ENCODE data around the gene SMCO2. TPM values are rescaled to one million over a fixed set of nuclear protein-coding genes. Genes with fewer than 3 reads are reported as not detected.

SMCO2 gene
- total and polyA plus RNA-seq, 2 experiments from 2014 or later: not detected

- Histone ChIP-seq H3K27me3 (no peaks in the 10 kb centered on the region), H3K36me3 (replicated peaks; ENCODE audit: insufficient read depth, low read depth) (no peaks in the 10 kb centered on the region), H2AFZ (no peak overlapping the region), H3K9me3 (ENCODE audit: low read depth) (no peaks in the 10 kb centered on the region), H3K79me2 (no peaks in the 10 kb centered on the region), H3K27ac (no peak overlapping the region), H3K4me3 (no peak overlapping the region), H3K4me2 (no peak overlapping the region), H4K20me1 (ENCODE audit: insufficient read depth, poor library complexity, severe bottlenecking) (no peaks in the 10 kb centered on the region), H3K4me1 (ENCODE audit: insufficient read depth) (no peaks in the 10 kb centered on the region), H3K9me2 (replicated peaks; ENCODE audit: insufficient read depth) (no peaks in the 10 kb centered on the region)
- 94% methylated on average over 2 of the region's 2 CpGs for WGBS (ENCODE audit: low lambda C conversion rate, missing lambda C conversion rate)
- TF ChIP-seq EZH2 (IDR thresholded peaks at IDR 0.05; ENCODE audit: borderline replicate concordance): no peak
- no peak for DNase-seq (ENCODE audit: low spot score)
Measured at GRCh38 chr12:27504507-27504906, 58.0 kb downstream of the SMCO2 start.

GRCh38 chr12:27505109-27505508 lies 58.6 kb downstream of the SMCO2 start:
- no peak for TF ChIP-seq CTCF (IDR thresholded peaks at IDR 0.05; ENCODE audit: poor library complexity)
- TF ChIP-seq EZH2 (IDR thresholded peaks at IDR 0.05; ENCODE audit: borderline replicate concordance): no peak
- no peak for TF ChIP-seq EZH2phosphoT487 (IDR thresholded peaks at IDR 0.05; ENCODE audit: low read depth, severe bottlenecking, unreplicated experiment)
- 90% methylated on average over 2 of the region's 2 CpGs for WGBS (ENCODE audit: low lambda C conversion rate, missing lambda C conversion rate)
- no peak for DNase-seq (ENCODE audit: low spot score)
- no peaks in the 10 kb centered on the region for H4K20me1 ChIP-seq (ENCODE audit: insufficient read depth, poor library complexity, severe bottlenecking)
- H3K9me2 ChIP-seq (replicated peaks; ENCODE audit: insufficient read depth): no peaks in the 10 kb centered on the region
- no peak overlapping the region for H3K4me3 ChIP-seq
- H2AFZ ChIP-seq: no peak overlapping the region
- H3K27me3 ChIP-seq: no peaks in the 10 kb centered on the region
- H3K79me2 ChIP-seq: no peaks in the 10 kb centered on the region
- H3K4me2 ChIP-seq: no peak overlapping the region
- H3K9me3 ChIP-seq (ENCODE audit: low read depth): no peaks in the 10 kb centered on the region
- H3K36me3 ChIP-seq (replicated peaks; ENCODE audit: insufficient read depth, low read depth): no peaks in the 10 kb centered on the region
- no peaks in the 10 kb centered on the region for H3K4me1 ChIP-seq (ENCODE audit: insufficient read depth)
- no peak overlapping the region for H3K27ac ChIP-seq

GRCh38 chr12:27505761-27506160 lies 59.2 kb downstream of the SMCO2 start:
- H3K9me2 ChIP-seq (replicated peaks; ENCODE audit: insufficient read depth): no peaks in the 10 kb centered on the region
- TF ChIP-seq EZH2 (IDR thresholded peaks at IDR 0.05; ENCODE audit: borderline replicate concordance): no peak
- TF ChIP-seq EZH2phosphoT487 (IDR thresholded peaks at IDR 0.05; ENCODE audit: low read depth, severe bottlenecking, unreplicated experiment): no peak
- TF ChIP-seq CTCF (IDR thresholded peaks at IDR 0.05; ENCODE audit: poor library complexity): no peak
- H3K4me1 ChIP-seq (ENCODE audit: insufficient read depth): no peaks in the 10 kb centered on the region
- H3K4me2 ChIP-seq: no peak overlapping the region
- H3K27me3 ChIP-seq: no peaks in the 10 kb centered on the region
- DNase-seq (ENCODE audit: low spot score): no peak
- H3K36me3 ChIP-seq (replicated peaks; ENCODE audit: insufficient read depth, low read depth): no peaks in the 10 kb centered on the region
- no peak overlapping the region for H2AFZ ChIP-seq
- H3K27ac ChIP-seq: no peak overlapping the region
- H4K20me1 ChIP-seq (ENCODE audit: insufficient read depth, poor library complexity, severe bottlenecking): no peaks in the 10 kb centered on the region
- no peak overlapping the region for H3K4me3 ChIP-seq
- no peaks in the 10 kb centered on the region for H3K9me3 ChIP-seq (ENCODE audit: low read depth)
- no peaks in the 10 kb centered on the region for H3K79me2 ChIP-seq

- Histone ChIP-seq H3K4me1 (ENCODE audit: insufficient read depth) (peaks cover 4% of the 10 kb centered on the region), H2AFZ (no peak overlapping the region), H3K4me2 (no peak overlapping the region), H3K36me3 (replicated peaks; ENCODE audit: insufficient read depth, low read depth) (no peaks in the 10 kb centered on the region), H4K20me1 (ENCODE audit: insufficient read depth, poor library complexity, severe bottlenecking) (no peaks in the 10 kb centered on the region), H3K4me3 (no peak overlapping the region), H3K9me3 (ENCODE audit: low read depth) (no peaks in the 10 kb centered on the region), H3K79me2 (no peaks in the 10 kb centered on the region), H3K27me3 (no peaks in the 10 kb centered on the region), H3K27ac (no peak overlapping the region), H3K9me2 (replicated peaks; ENCODE audit: insufficient read depth) (no peaks in the 10 kb centered on the region)
- TF ChIP-seq EZH2phosphoT487 (IDR thresholded peaks at IDR 0.05; ENCODE audit: low read depth, severe bottlenecking, unreplicated experiment) (no peak), CTCF (IDR thresholded peaks at IDR 0.05; ENCODE audit: poor library complexity) (no peak), EZH2 (IDR thresholded peaks at IDR 0.05; ENCODE audit: borderline replicate concordance) (no peak)
- no peak for DNase-seq (ENCODE audit: low spot score)
- 95% methylated on average over 2 of the region's 2 CpGs for WGBS (ENCODE audit: low lambda C conversion rate, missing lambda C conversion rate)
Measured at GRCh38 chr12:27506645-27507189, 60.2 kb downstream of the SMCO2 start.
